GM23338 (cell line): ENCODE data around the gene POU5F1. TPM values are rescaled to one million over a fixed set of nuclear protein-coding genes. Genes with fewer than 3 reads are reported as not detected.

Experiments used
- ATAC-seq: fragments of 200-7000 bp; cut with Tn5 transposase; 3 replicates; pipeline ENCODE4 v1.9.1; 2020
- DNase-seq: peaks from one replicate; pipeline ENCODE4 v3.0.0-alpha.2; 2015; ENCODE audit warnings: low spot score
- H2AFZ ChIP-seq: fragments of 200-600 bp; sonication (generic); 2 replicates; pipeline ENCODE4 v1.8.0; 2016; ENCODE audit warnings: antibody characterized with exemption, mild to moderate bottlenecking, moderate library complexity
- H3F3A ChIP-seq: fragments of 200-600 bp; sonication (generic); replicated peaks from 2 replicates; pipeline ENCODE4 v1.8.0; 2017; ENCODE audit warnings: antibody characterized with exemption, mixed run types, low read depth
- H3K27ac ChIP-seq: fragments of 200-600 bp; sonication (generic); 2 replicates; pipeline ENCODE4 v1.6.1; 2016; ENCODE audit warnings: low read depth
- H3K27me3 ChIP-seq: fragments of 200-600 bp; sonication (generic); 2 replicates; pipeline ENCODE4 v1.8.0; 2016; ENCODE audit warnings: mild to moderate bottlenecking, mixed run types, moderate library complexity; ENCODE audit not compliant: insufficient read depth
- H3K36me3 ChIP-seq: fragments of 200-600 bp; sonication (generic); 2 replicates; pipeline ENCODE4 v1.8.0; 2016; ENCODE audit warnings: mild to moderate bottlenecking; ENCODE audit not compliant: insufficient read depth
- H3K4me1 ChIP-seq: fragments of 200-600 bp; sonication (generic); 2 replicates; pipeline ENCODE4 v1.8.0; 2016; ENCODE audit warnings: mild to moderate bottlenecking, moderate library complexity; ENCODE audit not compliant: insufficient read depth
- H3K4me2 ChIP-seq: fragments of 200-600 bp; sonication (generic); 2 replicates; pipeline ENCODE4 v1.7.1; 2017; ENCODE audit warnings: mixed run types
- H3K4me3 ChIP-seq: fragments of 200-600 bp; sonication (generic); 2 replicates; pipeline ENCODE4 v1.6.1; 2016; ENCODE audit warnings: mixed run types
- H3K79me2 ChIP-seq: fragments of 200-600 bp; sonication (generic); replicated peaks from 2 replicates; pipeline ENCODE4 v1.8.0; 2017; ENCODE audit warnings: mild to moderate bottlenecking; ENCODE audit not compliant: insufficient read depth
- H3K9me2 ChIP-seq: fragments of 200-600 bp; sonication (generic); 2 replicates; pipeline ENCODE4 v1.8.0; 2017; ENCODE audit not compliant: insufficient read depth
- H4K20me1 ChIP-seq: fragments of 200-600 bp; sonication (generic); replicated peaks from 2 replicates; pipeline ENCODE4 v1.8.0; 2017; ENCODE audit warnings: mild to moderate bottlenecking; ENCODE audit not compliant: insufficient read depth
- H3K27ac Mint-ChIP-seq: 2 replicates; pipeline ENCODE4 v1.8.0; 2020; ENCODE audit warnings: inconsistent platforms, mild to moderate bottlenecking, moderate library complexity, mixed read lengths
- H3K27me3 Mint-ChIP-seq: 3 replicates; pipeline ENCODE4 v1.8.0; 2022; ENCODE audit warnings: low read depth, mild to moderate bottlenecking, moderate library complexity, mixed read lengths, inconsistent platforms; ENCODE audit not compliant: insufficient read depth, poor library complexity
- H3K36me3 Mint-ChIP-seq: 3 replicates; pipeline ENCODE4 v1.8.0; 2021; ENCODE audit warnings: low read depth, mild to moderate bottlenecking, inconsistent platforms, moderate library complexity, mixed read lengths
- H3K4me1 Mint-ChIP-seq: 3 replicates; pipeline ENCODE4 v1.8.0; 2020; ENCODE audit warnings: mild to moderate bottlenecking, inconsistent platforms, mixed read lengths
- H3K4me3 Mint-ChIP-seq: 3 replicates; pipeline ENCODE4 v1.8.0; 2021; ENCODE audit warnings: moderate library complexity, mild to moderate bottlenecking, inconsistent platforms, mixed read lengths
- H3K9me3 Mint-ChIP-seq: 3 replicates; pipeline ENCODE4 v1.8.0; 2020; ENCODE audit warnings: moderate library complexity, mild to moderate bottlenecking, inconsistent platforms, mixed read lengths
- CREB1 ChIP-seq: fragments of 250-450 bp; sonication (Bioruptor Pico); IDR thresholded peaks from 2 replicates; pipeline ENCODE4 v1.5.0; 2020; ENCODE audit warnings: low read depth, mild to moderate bottlenecking, moderate library complexity
- EZH2 ChIP-seq: fragments of 200-600 bp; sonication (generic); IDR thresholded peaks from one replicate; pipeline ENCODE4 v1.8.0; 2017; ENCODE audit warnings: antibody characterized with exemption, mild to moderate bottlenecking, low read depth; ENCODE audit not compliant: unreplicated experiment
- EZH2phosphoT487 ChIP-seq: fragments of 200-600 bp; sonication (generic); IDR thresholded peaks from one replicate; pipeline ENCODE4 v1.8.1; 2018; ENCODE audit warnings: antibody characterized with exemption; ENCODE audit not compliant: unreplicated experiment
- JUNB ChIP-seq: IDR thresholded peaks from one replicate; pipeline ENCODE4 v1.6.1; 2016; ENCODE audit warnings: antibody characterized with exemption; ENCODE audit not compliant: unreplicated experiment
- NANOG ChIP-seq: IDR thresholded peaks from 2 replicates; pipeline ENCODE4 v1.6.1; 2016; ENCODE audit warnings: antibody characterized with exemption, borderline replicate concordance
- POLR2AphosphoS5 ChIP-seq: IDR thresholded peaks from 2 replicates; pipeline ENCODE4 v1.6.1; 2016; ENCODE audit warnings: antibody characterized with exemption, low read depth
- STAT1 ChIP-seq: IDR thresholded peaks from one replicate; pipeline ENCODE4 v1.6.1; 2016; ENCODE audit warnings: antibody characterized with exemption; ENCODE audit not compliant: unreplicated experiment
- ZNF114 ChIP-seq: fragments of 250-450 bp; sonication (Bioruptor Pico); IDR thresholded peaks from 2 replicates; pipeline ENCODE4 v1.5.0; 2020; ENCODE audit warnings: mild to moderate bottlenecking, moderate library complexity
- ZNF331 ChIP-seq: fragments of 250-450 bp; sonication (Bioruptor Pico); IDR thresholded peaks from 2 replicates; pipeline ENCODE4 v1.5.0; 2020; ENCODE audit warnings: low read depth, mild to moderate bottlenecking, moderate library complexity
- polyA plus RNA-seq: library from polyadenylated mRNA; unstranded; fragments of >200 nt; fragmentation: Nextera tagmentation; extraction: Ambion mirVana; gene quantifications from 2 replicates; pipeline ENCODE4 v1.2.1, GENCODE V29; 2016
- total RNA-seq: library from RNA; depleted of rRNA; stranded (reverse); fragments of >200 nt; shearing (Covaris generic); gene quantifications from 2 replicates; pipeline ENCODE4 v1.2.3, GENCODE V29; 2014
- TF ChIP-seq, protein P1 (sequence below), 2 experiments: fragments of 200-600 bp in 1 of 2; sonication (generic) in 1 of 2; conservative IDR thresholded peaks; 2 replicates each; pipeline versions ENCODE4 v1.5.1 to v1.6.1; 2016 to 2017; ENCODE audit warnings: antibody characterized with exemption in 2 of 2, low read depth in 2 of 2, mild to moderate bottlenecking in 2 of 2, moderate library complexity in 1 of 2
- TF ChIP-seq, protein P2 (sequence below): fragments of 250-450 bp; sonication (Bioruptor Pico); IDR thresholded peaks from 2 replicates; pipeline ENCODE4 v1.5.0; 2020; ENCODE audit warnings: mild to moderate bottlenecking, moderate library complexity
- TF ChIP-seq, protein P3 (sequence below): IDR thresholded peaks from 2 replicates; pipeline ENCODE4 v1.6.1; 2016; ENCODE audit warnings: antibody characterized with exemption
- TF ChIP-seq, protein P4 (sequence below): IDR thresholded peaks from one replicate; pipeline ENCODE4 v1.6.1; 2018; ENCODE audit warnings: antibody characterized with exemption; ENCODE audit not compliant: unreplicated experiment

POU5F1 gene
- total and polyA plus RNA-seq, 2 experiments from 2014 or later: 1,839 to 3,419 TPM

DNA sequence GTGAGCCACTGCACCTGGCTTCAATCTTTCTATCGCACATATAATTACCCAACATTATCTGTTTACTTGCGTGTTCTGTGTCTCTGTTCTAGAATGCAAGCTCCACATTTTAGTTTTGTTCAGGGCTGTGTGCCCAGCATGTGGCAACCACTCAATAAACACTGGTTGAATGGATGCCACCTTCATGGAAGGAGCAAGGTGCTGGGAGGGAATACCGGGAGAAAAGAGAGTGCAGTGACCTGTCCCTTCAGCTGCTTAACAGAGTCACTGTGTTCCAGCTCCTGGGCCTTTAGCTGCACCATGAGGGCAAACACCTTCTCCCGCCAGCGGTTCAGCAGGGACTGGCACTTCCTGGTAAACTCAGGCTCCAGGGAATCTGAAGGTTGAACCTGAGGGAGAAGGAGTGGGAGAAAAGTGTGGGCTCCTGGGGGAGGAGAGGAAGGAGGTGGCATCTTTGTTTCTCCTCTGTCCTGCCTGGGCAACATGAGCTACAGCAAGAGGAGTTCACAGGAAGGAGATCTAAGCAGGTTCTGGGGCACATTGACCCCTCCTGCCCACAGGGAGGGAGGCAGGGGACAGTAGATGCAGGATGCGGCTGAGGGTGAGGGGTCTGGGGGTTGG, 20.5 kb downstream of the POU5F1 start:
- no peaks in the 10 kb centered on the region for H3F3A ChIP-seq
- no peak overlapping the region for H3K4me3 ChIP-seq
- no peaks in the 10 kb centered on the region for H3K4me1 ChIP-seq
- Mint-ChIP-seq H3K9me3 (no peaks in the 10 kb centered on the region), H3K4me3 (no peak overlapping the region), H3K27me3 (peaks cover 10% of the 10 kb centered on the region), H3K4me1 (peaks cover 2% of the 10 kb centered on the region; the same call in 1 of the 3 replicates), H3K27ac (no peak overlapping the region), H3K36me3 (peaks cover 58% of the 10 kb centered on the region)
- no peak for TF ChIP-seq EZH2
- no peak for TF ChIP-seq CREB1 (CRISPR knock-in tag)
- no peak for TF ChIP-seq JUNB
- TF ChIP-seq ZNF114 (CRISPR knock-in tag): no peak
- TF ChIP-seq, protein P1, sequence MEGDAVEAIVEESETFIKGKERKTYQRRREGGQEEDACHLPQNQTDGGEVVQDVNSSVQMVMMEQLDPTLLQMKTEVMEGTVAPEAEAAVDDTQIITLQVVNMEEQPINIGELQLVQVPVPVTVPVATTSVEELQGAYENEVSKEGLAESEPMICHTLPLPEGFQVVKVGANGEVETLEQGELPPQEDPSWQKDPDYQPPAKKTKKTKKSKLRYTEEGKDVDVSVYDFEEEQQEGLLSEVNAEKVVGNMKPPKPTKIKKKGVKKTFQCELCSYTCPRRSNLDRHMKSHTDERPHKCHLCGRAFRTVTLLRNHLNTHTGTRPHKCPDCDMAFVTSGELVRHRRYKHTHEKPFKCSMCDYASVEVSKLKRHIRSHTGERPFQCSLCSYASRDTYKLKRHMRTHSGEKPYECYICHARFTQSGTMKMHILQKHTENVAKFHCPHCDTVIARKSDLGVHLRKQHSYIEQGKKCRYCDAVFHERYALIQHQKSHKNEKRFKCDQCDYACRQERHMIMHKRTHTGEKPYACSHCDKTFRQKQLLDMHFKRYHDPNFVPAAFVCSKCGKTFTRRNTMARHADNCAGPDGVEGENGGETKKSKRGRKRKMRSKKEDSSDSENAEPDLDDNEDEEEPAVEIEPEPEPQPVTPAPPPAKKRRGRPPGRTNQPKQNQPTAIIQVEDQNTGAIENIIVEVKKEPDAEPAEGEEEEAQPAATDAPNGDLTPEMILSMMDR (conservative IDR thresholded peaks at IDR 0.05; ENCODE audit: low read depth in 2 of 2): no peak
- TF ChIP-seq ZNF331: no peak
- TF ChIP-seq, protein P2, sequence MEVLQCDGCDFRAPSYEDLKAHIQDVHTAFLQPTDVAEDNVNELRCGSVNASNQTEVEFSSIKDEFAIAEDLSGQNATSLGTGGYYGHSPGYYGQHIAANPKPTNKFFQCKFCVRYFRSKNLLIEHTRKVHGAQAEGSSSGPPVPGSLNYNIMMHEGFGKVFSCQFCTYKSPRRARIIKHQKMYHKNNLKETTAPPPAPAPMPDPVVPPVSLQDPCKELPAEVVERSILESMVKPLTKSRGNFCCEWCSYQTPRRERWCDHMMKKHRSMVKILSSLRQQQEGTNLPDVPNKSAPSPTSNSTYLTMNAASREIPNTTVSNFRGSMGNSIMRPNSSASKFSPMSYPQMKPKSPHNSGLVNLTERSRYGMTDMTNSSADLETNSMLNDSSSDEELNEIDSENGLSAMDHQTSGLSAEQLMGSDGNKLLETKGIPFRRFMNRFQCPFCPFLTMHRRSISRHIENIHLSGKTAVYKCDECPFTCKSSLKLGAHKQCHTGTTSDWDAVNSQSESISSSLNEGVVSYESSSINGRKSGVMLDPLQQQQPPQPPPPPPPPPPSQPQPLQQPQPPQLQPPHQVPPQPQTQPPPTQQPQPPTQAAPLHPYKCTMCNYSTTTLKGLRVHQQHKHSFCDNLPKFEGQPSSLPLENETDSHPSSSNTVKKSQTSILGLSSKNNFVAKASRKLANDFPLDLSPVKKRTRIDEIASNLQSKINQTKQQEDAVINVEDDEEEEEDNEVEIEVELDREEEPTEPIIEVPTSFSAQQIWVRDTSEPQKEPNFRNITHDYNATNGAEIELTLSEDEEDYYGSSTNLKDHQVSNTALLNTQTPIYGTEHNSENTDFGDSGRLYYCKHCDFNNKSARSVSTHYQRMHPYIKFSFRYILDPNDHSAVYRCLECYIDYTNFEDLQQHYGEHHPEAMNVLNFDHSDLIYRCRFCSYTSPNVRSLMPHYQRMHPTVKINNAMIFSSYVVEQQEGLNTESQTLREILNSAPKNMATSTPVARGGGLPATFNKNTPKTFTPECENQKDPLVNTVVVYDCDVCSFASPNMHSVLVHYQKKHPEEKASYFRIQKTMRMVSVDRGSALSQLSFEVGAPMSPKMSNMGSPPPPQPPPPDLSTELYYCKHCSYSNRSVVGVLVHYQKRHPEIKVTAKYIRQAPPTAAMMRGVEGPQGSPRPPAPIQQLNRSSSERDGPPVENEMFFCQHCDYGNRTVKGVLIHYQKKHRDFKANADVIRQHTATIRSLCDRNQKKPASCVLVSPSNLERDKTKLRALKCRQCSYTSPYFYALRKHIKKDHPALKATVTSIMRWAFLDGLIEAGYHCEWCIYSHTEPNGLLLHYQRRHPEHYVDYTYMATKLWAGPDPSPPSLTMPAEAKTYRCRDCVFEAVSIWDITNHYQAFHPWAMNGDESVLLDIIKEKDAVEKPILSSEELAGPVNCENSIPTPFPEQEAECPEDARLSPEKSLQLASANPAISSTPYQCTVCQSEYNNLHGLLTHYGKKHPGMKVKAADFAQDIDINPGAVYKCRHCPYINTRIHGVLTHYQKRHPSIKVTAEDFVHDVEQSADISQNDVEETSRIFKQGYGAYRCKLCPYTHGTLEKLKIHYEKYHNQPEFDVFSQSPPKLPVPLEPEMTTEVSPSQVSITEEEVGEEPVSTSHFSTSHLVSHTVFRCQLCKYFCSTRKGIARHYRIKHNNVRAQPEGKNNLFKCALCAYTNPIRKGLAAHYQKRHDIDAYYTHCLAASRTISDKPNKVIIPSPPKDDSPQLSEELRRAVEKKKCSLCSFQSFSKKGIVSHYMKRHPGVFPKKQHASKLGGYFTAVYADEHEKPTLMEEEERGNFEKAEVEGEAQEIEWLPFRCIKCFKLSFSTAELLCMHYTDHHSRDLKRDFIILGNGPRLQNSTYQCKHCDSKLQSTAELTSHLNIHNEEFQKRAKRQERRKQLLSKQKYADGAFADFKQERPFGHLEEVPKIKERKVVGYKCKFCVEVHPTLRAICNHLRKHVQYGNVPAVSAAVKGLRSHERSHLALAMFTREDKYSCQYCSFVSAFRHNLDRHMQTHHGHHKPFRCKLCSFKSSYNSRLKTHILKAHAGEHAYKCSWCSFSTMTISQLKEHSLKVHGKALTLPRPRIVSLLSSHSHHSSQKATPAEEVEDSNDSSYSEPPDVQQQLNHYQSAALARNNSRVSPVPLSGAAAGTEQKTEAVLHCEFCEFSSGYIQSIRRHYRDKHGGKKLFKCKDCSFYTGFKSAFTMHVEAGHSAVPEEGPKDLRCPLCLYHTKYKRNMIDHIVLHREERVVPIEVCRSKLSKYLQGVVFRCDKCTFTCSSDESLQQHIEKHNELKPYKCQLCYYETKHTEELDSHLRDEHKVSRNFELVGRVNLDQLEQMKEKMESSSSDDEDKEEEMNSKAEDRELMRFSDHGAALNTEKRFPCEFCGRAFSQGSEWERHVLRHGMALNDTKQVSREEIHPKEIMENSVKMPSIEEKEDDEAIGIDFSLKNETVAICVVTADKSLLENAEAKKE (CRISPR knock-in tag): no peak
- no peak for TF ChIP-seq POLR2AphosphoS5
- TF ChIP-seq STAT1: no peak
- no peak for TF ChIP-seq EZH2phosphoT487
- TF ChIP-seq, protein P3, sequence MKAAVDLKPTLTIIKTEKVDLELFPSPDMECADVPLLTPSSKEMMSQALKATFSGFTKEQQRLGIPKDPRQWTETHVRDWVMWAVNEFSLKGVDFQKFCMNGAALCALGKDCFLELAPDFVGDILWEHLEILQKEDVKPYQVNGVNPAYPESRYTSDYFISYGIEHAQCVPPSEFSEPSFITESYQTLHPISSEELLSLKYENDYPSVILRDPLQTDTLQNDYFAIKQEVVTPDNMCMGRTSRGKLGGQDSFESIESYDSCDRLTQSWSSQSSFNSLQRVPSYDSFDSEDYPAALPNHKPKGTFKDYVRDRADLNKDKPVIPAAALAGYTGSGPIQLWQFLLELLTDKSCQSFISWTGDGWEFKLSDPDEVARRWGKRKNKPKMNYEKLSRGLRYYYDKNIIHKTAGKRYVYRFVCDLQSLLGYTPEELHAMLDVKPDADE: no peak
- TF ChIP-seq, protein P4, sequence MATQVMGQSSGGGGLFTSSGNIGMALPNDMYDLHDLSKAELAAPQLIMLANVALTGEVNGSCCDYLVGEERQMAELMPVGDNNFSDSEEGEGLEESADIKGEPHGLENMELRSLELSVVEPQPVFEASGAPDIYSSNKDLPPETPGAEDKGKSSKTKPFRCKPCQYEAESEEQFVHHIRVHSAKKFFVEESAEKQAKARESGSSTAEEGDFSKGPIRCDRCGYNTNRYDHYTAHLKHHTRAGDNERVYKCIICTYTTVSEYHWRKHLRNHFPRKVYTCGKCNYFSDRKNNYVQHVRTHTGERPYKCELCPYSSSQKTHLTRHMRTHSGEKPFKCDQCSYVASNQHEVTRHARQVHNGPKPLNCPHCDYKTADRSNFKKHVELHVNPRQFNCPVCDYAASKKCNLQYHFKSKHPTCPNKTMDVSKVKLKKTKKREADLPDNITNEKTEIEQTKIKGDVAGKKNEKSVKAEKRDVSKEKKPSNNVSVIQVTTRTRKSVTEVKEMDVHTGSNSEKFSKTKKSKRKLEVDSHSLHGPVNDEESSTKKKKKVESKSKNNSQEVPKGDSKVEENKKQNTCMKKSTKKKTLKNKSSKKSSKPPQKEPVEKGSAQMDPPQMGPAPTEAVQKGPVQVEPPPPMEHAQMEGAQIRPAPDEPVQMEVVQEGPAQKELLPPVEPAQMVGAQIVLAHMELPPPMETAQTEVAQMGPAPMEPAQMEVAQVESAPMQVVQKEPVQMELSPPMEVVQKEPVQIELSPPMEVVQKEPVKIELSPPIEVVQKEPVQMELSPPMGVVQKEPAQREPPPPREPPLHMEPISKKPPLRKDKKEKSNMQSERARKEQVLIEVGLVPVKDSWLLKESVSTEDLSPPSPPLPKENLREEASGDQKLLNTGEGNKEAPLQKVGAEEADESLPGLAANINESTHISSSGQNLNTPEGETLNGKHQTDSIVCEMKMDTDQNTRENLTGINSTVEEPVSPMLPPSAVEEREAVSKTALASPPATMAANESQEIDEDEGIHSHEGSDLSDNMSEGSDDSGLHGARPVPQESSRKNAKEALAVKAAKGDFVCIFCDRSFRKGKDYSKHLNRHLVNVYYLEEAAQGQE: no peak
- TF ChIP-seq NANOG: no peak
- DNase-seq (no peak), ATAC-seq (no peak)
- H3K9me2 ChIP-seq: no peaks in the 10 kb centered on the region
- H2AFZ ChIP-seq: no peak overlapping the region
- H3K4me2 ChIP-seq: no peak overlapping the region
- H3K36me3 ChIP-seq: no peaks in the 10 kb centered on the region; the same call in 1 of the 2 replicates
- H3K27me3 ChIP-seq: no peaks in the 10 kb centered on the region
- H4K20me1 ChIP-seq: no peaks in the 10 kb centered on the region
- no peaks in the 10 kb centered on the region for H3K79me2 ChIP-seq
- H3K27ac ChIP-seq: no peak overlapping the region
